Duodenal mucosa (tissue), 2 donors: ENCODE data around the gene SLC2A4RG.
"Not testable (repeated sequence)": the region's sequence is repeated elsewhere in the genome, so short reads cannot be mapped to it uniquely, and the experiment has no call there.

Experiments
- H3K27ac ChIP-seq: one replicate; pipeline ENCODE4 v1.7.0; 2013; ENCODE audit warnings: low read depth, low read length
- H3K27me3 ChIP-seq, 2 donors: one replicate each; pipeline ENCODE4 v1.7.0; 2013; ENCODE audit warnings: low read length in 2 of 2, control low read depth in 1 of 2; ENCODE audit not compliant: insufficient read depth in 2 of 2, control insufficient read depth in 1 of 2
- H3K36me3 ChIP-seq, 2 donors: one replicate each; pipeline ENCODE4 v1.7.0; 2013; ENCODE audit warnings: low read length in 2 of 2, control low read depth in 1 of 2; ENCODE audit not compliant: insufficient read depth in 2 of 2, control insufficient read depth in 1 of 2
- H3K4me1 ChIP-seq, 2 donors: one replicate each; pipeline ENCODE4 v1.7.0; 2013; ENCODE audit warnings: low read length in 2 of 2, control low read depth in 1 of 2; ENCODE audit not compliant: insufficient read depth in 2 of 2, control insufficient read depth in 1 of 2
- H3K4me3 ChIP-seq, 2 donors: one replicate each; pipeline ENCODE4 v1.7.0; 2013; ENCODE audit warnings: low read length in 2 of 2, low read depth in 1 of 2
- H3K9ac ChIP-seq, 2 donors: one replicate each; pipeline ENCODE4 v1.7.0; 2013; ENCODE audit warnings: low read length in 2 of 2, low read depth in 1 of 2
- H3K9me3 ChIP-seq, 2 donors: one replicate each; pipeline ENCODE4 v1.7.0; 2013; ENCODE audit warnings: low read length in 2 of 2, control low read depth in 1 of 2; ENCODE audit not compliant: control insufficient read depth in 1 of 2

The SLC2A4RG gene

GRCh38 chr20:63769891-63770474 is 30.4 kb downstream of the SLC2A4RG start:
- H3K27me3 ChIP-seq = no peaks in the 10 kb centered on the region
- no peak overlapping the region for H3K27ac ChIP-seq
- H3K9ac ChIP-seq = no peak overlapping the region
- H3K36me3 ChIP-seq = peaks cover 0 to 3% of the 10 kb centered on the region in 2 donors
- H3K9me3 ChIP-seq = no peaks in the 10 kb centered on the region
- H3K4me1 ChIP-seq = no peaks in the 10 kb centered on the region
- no peak overlapping the region for H3K4me3 ChIP-seq

DNA sequence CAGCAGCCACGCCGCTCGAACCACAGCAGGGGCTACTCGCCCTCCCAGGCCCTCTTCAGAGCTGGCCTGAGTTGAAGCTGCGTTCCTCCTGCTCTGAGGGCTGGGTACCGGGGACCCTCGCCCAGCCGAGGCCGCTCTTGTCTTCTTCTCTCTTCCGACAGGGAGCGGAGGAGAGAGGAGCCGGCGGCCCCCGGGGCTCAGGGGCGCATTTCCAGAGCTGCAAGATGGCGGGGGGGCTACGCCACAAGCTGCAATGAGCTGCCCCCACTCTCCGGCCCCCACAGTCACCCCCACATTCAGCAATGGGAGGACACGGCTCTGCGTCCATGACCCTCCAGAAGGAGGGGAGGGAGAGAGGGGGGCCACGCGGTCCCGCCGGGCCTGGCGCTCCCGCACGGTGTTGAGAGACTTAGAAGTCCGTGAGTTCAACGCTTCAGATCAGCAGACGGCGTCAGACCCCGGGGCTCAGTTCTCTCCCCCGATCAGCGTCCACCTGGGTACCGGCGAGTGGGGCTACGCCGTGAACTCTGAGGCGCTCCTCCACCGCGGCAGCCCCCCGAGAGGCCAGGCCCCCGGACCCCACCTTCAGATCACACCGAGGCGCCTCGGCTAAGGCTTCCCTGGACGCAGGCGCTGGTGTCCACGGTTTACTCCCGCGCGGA is 31.6 kb downstream of the SLC2A4RG start:
- Histone ChIP-seq H3K27ac (no peak overlapping the region), H3K4me3 (no peak overlapping the region), H3K36me3 (peaks cover 0 to 3% of the 10 kb centered on the region in 2 donors), H3K9ac (no peak overlapping the region), H3K9me3 (no peaks in the 10 kb centered on the region), H3K4me1 (no peaks in the 10 kb centered on the region), H3K27me3 (no peaks in the 10 kb centered on the region)

DNA sequence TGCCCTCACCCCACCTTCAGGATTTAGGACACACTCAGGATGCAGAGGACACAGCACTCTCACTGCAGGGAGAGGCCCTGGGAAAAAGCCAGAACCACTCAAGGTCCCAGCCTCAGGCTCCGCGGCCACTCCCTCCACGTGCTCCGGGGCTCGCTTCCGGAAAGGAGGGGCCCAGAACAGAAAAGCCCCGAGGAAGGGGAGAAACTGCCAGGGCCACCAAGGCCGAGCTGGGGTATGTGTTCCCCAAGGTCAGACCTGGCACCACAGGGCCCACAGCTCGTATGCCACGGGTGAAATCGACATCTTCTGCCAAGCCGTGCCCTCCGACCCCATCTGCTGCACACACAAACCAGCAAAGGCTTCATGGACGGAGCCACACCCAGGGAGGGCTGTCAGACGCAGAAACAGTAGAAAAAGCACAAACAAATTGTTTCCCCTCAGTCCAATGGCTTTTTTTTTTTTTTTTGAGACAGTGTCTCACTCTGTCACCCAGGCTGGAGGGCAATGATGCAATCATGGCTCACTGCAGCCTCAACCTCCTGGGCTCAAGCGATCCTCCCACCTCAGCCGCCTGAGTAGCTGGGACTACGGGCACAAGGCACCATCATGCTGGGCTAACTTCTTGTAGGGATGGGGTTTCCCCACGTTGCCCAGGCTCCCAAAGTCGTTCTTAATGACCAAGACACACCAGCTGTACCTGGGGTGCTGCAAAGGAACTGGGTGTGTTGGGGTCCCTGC is 33.4 kb downstream of the SLC2A4RG start:
- Histone ChIP-seq H3K36me3 (no peaks in the 10 kb centered on the region), H3K27ac (no peak overlapping the region), H3K9me3 (no peaks in the 10 kb centered on the region), H3K27me3 (no peaks in the 10 kb centered on the region), H3K4me1 (no peaks in the 10 kb centered on the region), H3K9ac (no peak overlapping the region), H3K4me3 (no peak overlapping the region)

DNA sequence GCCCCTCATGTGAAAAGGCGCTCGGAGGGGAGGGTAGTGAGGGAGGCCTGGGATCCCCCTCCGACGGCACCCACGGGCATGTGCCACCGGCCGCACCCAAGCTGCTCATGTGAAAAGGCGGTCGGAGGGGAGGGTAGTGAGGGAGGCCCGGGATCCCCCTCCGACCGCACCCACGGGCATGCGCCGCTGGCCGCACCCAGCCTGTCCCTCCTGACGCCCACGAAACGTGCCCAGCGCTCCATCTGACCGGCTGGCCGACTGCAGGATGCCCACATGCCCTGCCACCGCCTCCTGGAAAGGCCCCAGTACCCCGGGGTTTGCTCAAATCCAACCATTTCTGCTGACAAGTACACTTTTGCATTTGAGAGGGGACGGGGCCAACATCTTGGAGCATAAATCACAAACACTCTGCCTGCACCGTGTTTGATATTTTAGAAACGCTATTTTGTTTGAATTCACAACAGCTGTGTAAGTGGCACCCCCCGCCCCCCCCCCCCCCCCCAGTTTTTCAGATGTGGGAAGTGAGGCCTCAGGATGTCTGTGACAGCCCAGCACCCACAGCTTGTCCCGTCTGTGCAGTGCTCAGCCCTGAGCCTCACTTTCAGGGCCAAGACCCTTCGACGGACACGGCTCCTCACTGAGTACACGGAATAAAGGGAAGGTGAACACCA is 34.1 kb downstream of the SLC2A4RG start:
- Histone ChIP-seq H3K9ac (no peak overlapping the region), H3K4me1 (no peaks in the 10 kb centered on the region), H3K27ac (no peak overlapping the region), H3K4me3 (no peak overlapping the region), H3K36me3 (no peaks in the 10 kb centered on the region), H3K9me3 (no peaks in the 10 kb centered on the region), H3K27me3 (no peaks in the 10 kb centered on the region)

DNA sequence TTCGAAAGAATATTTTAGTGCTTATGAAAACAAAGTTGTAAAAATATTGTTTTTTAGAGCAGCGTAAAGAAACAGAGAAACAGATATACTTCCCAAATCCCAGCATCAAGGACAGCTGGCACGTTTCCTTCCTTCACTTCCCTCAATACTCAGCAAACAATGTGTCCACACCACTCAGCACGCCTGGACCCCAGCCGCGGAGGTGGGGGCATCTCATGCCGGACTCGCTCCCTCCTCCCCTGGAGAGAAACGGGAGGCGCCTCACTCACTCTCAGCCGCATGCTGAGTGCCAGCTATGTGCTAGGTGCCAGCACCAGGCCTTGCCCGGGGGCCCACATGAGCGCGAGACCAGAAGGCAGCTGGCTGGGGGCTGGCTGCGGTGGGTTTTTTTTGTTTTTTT is 34.7 kb downstream of the SLC2A4RG start:
- H3K9me3 ChIP-seq = no peaks in the 10 kb centered on the region
- no peaks in the 10 kb centered on the region for H3K4me1 ChIP-seq
- no peak overlapping the region for H3K9ac ChIP-seq
- H3K36me3 ChIP-seq = no peaks in the 10 kb centered on the region
- no peak overlapping the region for H3K4me3 ChIP-seq
- H3K27me3 ChIP-seq = no peaks in the 10 kb centered on the region
- H3K27ac ChIP-seq = no peak overlapping the region

DNA sequence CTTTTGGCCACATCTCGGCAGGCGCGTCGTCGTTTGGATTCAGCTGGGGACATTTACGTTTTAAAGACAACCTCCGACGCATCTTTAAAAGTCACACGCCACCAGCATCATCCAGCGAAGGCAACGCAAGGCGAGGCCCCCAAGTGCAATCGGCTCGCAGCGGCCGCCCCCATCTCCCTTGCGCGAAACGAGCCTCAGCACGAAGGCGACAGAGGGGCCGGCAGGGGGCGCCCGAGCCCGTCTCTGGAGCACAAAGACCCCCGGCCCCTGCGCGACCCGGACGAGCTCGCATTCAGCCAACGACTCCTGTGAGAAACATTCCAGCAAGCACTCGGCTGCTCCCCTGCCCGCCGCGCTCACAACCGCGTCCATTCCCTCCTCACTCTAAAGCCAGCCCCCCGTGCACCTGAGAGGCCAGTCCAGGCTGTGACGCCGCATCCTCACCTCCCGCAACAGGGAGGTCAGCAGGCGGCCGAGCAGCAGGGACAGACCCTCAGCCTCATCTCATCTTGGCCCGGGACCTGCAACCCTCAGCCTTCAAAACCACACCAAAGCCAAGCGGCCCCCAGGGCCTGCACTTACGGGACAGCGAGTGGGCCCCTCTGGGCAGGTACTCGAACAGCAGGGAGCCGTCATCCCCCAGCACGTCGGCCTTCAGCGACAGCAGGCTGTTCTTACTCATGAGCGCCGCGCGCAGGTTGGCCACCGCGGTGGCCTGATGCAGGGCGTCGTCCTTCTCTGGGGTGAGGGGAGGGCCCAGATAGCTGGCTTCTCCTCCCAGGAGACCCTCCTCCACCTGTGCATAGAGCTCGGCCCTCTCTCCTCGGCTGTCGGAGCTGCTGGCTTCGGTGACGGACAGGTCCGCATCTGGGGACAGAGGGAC is 35.8 kb downstream of the SLC2A4RG start:
- H3K4me3 ChIP-seq = no peak overlapping the region
- H3K9ac ChIP-seq = no peak overlapping the region

GRCh38 chr20:63776875-63777274 is 37.3 kb downstream of the SLC2A4RG start:
- H3K27me3 ChIP-seq, H3K27ac ChIP-seq: not testable (repeated sequence)

More for the DNA sequence above, 35.8 kb downstream of the SLC2A4RG start:
- Histone ChIP-seq H3K36me3 (no peaks in the 10 kb centered on the region), H3K4me1 (no peaks in the 10 kb centered on the region), H3K9me3 (no peaks in the 10 kb centered on the region), H3K27ac (no peak overlapping the region), H3K27me3 (no peaks in the 10 kb centered on the region)

DNA sequence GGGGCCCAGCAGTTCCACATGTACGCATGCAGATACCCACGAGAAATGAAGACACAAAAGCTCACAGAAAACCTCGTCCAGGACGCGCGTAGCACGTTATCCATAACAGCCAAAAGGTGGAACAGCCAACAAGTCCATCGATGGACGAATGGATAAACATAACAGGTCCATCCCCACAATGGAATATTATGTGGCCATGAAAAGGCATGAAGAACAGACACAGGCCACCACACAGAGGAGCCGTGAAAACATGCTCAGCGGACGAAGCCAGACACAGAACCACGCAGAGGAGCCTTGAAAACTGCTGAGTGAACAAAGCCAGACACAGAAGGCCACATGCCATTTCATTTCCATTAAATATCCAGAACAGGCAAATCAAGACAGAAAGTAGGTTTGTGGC is 38.0 kb downstream of the SLC2A4RG start:
- Histone ChIP-seq H3K27me3 (no peaks in the 10 kb centered on the region), H3K4me1 (no peaks in the 10 kb centered on the region), H3K9me3 (no peaks in the 10 kb centered on the region), H3K4me3 (no peak overlapping the region), H3K36me3 (no peaks in the 10 kb centered on the region), H3K9ac (no peak overlapping the region), H3K27ac (no peak overlapping the region)

More at GRCh38 chr20:63776875-63777274, 37.3 kb downstream of the SLC2A4RG start:
- not testable (repeated sequence) for H3K4me1 ChIP-seq, H3K9ac ChIP-seq, H3K4me3 ChIP-seq, H3K9me3 ChIP-seq, H3K36me3 ChIP-seq

DNA sequence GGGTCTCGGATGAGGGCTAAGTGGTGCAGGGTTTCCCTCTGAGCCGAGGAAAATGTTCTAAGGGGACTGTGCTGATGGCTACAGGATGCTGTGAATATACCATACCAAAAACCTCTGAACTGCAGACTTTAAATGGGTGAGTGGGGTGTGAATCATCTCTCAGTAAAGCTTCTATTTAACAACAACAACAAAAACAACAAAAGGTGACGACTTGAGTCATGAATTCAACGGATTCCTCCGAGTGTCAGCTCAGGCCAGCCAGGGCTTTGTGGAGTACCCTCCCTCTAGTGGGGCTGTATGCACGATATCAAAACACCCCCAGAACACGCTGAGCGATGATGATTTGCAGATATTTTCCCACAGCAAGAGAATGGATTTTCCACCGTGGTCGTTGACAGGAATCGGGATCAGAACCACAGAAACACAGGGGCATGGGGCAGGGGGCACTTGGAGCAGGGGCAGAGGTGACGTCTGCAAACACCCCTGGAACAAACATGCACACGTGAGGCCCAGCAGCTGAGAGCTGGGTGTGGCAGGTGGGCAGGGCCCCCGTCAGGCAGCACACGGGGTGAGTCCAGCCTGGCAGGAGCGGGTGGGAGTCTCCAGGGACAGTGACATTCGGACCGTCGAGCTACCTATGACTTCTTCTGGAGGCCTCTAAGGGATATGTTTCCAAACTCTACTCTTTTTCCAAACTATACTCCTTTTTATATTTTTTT is 38.6 kb downstream of the SLC2A4RG start:
- Histone ChIP-seq H3K27ac (no peak overlapping the region), H3K4me1 (no peaks in the 10 kb centered on the region), H3K36me3 (no peaks in the 10 kb centered on the region), H3K9ac (no peak overlapping the region), H3K9me3 (no peaks in the 10 kb centered on the region), H3K27me3 (no peaks in the 10 kb centered on the region), H3K4me3 (no peak overlapping the region)
